Fibroblast of mammary gland (primary cell): ENCODE results near the gene PIAS1.
A peak's percentile ranks its signal among the peaks of the same experiment; 100 is the strongest.
"Not testable (repeated sequence)": the region's sequence is repeated elsewhere in the genome, so short reads cannot be mapped to it uniquely, and the experiment has no call there.

Experiments
- DNase-seq: peaks from one replicate; pipeline ENCODE4 v3.0.0-alpha.2; 2010; ENCODE audit warnings: low read depth
- H3K4me3 ChIP-seq: 2 replicates; pipeline ENCODE4 v1.5.1; 2011; ENCODE audit warnings: low read depth, mild to moderate bottlenecking, low read length, moderate library complexity; ENCODE audit not compliant: control insufficient read depth
- TF ChIP-seq, protein P1 (sequence below): conservative IDR thresholded peaks from 2 replicates; pipeline ENCODE4 v1.5.1; 2011; ENCODE audit warnings: low read depth, low read length, inconsistent platforms; ENCODE audit not compliant: control insufficient read depth, insufficient read depth

The PIAS1 gene

DNA sequence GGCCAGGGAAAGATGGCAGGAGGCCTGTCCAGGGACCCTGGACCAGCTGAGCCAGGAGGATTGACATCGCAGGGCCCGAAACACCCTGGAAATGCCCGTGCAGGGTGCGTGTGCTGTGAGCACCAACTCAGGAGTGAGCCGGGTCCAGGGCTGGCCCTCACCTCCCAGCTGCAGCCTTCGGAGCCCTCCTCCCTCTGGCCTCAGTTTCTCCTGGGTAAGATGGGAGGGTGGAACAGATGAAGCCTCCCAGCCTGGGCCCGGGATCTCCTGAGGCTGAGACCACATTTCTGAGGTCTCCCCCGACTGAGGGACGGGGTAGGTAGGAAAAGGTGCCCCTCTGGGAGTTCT lies 156.3 kb downstream of the PIAS1 start:
- TF ChIP-seq, protein P1, sequence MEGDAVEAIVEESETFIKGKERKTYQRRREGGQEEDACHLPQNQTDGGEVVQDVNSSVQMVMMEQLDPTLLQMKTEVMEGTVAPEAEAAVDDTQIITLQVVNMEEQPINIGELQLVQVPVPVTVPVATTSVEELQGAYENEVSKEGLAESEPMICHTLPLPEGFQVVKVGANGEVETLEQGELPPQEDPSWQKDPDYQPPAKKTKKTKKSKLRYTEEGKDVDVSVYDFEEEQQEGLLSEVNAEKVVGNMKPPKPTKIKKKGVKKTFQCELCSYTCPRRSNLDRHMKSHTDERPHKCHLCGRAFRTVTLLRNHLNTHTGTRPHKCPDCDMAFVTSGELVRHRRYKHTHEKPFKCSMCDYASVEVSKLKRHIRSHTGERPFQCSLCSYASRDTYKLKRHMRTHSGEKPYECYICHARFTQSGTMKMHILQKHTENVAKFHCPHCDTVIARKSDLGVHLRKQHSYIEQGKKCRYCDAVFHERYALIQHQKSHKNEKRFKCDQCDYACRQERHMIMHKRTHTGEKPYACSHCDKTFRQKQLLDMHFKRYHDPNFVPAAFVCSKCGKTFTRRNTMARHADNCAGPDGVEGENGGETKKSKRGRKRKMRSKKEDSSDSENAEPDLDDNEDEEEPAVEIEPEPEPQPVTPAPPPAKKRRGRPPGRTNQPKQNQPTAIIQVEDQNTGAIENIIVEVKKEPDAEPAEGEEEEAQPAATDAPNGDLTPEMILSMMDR: no peak
- DNase-seq: no peak
- H3K4me3 ChIP-seq: no peak overlapping the region

DNA sequence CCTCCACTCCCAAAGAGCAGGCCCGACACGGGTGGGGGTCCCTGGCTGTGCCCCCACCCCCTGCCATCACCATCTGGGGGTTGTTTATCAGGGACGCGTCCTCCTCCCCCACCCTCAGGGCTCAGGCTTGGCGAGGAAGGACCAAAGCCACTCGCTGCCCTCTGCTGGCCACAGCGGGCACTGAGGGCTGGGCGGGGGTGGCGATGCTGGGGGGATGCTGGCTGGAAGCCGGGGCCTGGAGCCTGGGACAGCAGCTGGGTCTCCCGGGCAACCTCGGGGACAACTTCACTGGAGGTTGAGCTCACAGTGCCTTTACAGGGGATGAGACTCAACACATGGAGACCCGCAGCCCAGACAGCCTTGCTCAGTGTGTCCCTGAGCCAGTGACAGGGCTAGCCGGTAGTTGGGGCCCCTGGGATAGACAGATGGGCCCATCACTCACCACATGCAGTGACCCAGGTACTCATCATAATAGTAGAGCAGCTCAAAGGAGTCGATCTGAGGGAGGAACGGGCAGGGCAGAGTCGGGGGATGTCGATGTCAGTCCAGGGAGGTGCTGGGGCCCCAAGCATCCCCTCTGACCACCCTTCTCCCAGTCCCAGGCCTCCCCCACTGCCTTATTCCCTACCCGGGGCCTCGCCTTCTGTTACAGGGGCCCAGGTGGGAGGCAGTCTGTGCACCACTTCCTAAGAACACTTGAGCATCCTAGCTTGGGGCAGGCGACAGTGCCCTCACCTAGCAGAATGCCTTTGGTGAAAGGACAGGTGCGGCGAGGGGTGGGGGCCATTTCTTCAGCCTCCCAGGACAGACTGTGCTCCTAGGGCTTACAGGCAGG lies 156.9 kb downstream of the PIAS1 start:
- TF ChIP-seq, protein P1: peak; percentile 69
- peak; percentile 42 for DNase-seq
- H3K4me3 ChIP-seq: no peak overlapping the region

DNA sequence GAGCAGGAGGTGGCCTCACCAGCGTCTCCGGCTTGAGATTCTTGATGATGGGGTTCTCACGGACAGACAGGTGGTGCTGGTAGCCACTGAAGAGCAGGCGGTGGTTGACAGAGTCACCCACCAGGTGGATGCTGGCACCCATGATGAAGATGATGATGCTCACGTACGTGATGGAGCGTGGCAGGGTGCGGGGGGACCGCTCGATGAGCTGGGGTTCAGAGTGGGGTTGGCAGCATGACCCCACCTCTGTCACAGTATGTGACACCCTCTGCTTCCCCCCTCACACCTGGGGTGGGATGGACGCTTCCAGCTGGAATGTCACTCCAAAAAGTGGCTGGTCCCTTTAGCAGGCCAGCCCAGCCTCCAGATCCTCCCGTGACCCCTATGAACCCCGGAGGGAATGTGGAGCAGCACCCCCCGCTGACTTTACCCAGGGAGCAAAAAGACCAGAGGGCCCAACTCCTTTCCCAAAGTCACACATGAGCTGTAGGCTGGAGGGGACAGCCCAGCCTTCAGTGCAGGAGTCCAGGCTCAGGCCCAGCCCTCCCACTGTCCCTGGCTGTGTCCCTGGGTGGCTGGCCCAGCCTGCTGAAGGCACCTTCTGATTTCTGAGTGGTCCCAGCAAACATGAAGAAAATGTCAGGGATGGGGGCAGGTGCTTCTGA lies 157.7 kb downstream of the PIAS1 start:
- no peak overlapping the region for H3K4me3 ChIP-seq
- DNase-seq: no peak
- TF ChIP-seq, protein P1: no peak

DNA sequence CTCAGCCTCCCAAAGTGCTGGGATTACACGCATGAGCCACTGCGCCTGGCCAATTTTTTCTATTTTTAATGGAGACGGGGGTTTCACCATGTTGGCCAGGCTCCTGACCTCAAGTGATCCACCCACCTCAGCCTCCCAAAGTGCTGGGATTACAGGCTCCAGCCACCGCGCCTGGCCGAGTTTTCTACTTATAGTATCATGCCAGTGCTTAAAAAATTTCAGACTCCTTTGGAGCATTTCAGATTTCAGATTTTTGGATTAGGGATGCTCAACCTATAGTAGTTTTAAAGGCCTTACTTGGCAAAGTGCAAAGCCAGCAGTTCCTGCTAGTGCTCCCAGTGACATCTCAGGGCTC lies 159.4 kb downstream of the PIAS1 start:
- not testable (repeated sequence) for DNase-seq, H3K4me3 ChIP-seq

DNA sequence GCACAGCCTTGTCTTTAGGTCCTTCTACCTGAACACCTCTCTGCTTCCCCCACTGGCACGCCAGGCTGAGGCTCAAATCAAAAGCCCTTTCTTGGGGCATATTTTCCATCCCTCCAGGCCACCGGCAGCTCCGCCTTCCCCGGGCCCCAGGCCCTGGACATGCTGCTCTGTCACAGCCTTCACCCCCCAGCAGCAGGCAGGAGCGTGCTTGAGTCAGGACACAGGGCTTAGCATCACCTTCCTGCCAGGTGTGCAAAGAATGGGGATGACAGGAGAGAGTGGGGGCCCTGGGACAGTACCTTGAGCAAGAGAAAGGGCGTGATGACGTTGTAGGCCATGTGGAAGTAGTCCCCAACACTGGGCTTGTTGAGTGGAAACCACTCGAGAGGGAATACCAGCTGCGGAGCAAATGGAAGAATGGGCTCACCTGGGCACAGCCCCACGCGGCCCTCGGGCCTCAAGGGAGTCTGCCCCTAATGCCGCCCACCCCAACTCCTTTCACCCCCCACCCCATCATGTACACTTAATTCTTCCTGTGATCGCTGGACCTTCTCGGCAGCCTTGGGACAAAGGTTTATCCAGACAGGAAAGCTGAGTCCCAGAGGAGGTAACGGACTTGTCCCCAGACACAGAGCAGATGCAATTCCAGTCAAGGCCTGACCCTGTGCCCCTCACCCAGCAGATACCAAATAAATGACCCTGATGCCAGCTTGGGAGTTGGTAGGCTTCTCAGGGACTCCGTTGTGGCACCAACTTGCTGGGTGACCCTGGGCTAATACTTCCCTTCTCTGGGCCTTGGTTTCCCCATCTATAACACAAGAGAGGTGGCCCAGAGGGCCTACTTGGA lies 160.1 kb downstream of the PIAS1 start:
- no peak for DNase-seq
- no peak overlapping the region for H3K4me3 ChIP-seq
- TF ChIP-seq, protein P1: no peak

DNA sequence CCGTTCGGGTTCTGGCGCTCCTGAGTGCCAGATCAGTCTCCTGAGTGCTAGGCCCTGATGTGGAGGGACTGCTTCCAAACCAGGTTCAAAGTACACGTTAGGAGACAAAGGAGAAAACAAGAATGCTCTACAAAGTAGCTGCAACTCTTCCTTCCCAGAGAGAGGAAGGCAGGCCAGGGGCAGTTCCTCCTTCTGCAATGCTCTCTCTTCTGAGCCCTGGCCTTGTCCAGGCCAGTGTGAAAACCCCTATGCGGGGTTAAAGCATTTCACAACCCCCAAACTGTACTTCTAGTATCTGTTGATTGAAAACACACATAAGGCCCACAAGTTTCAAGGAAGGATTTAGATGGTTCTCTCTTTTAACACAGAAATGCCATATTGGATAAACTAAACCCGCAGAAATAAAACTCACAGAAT lies 160.7 kb downstream of the PIAS1 start:
- H3K4me3 ChIP-seq: no peak overlapping the region
- TF ChIP-seq, protein P1: no peak
- DNase-seq: no peak

DNA sequence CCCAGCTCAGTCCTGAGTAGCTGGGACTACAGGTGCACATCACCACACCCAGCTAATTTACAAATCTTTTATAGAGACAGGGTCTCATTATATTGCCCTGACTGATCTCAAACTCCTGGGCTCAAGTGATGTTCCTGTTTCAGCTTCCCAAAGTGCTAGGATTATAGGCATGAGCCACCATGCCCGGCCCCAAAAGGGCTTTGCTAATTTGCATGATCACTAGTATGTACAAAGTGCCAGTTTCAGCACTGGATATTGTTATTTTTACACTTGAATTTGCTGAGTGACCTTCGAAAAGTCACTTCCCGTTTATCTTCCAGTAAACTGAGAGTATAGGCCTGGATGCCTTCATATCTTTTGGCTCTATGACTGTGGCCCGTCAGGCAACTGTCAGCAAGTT lies 163.2 kb downstream of the PIAS1 start:
- no peak overlapping the region for H3K4me3 ChIP-seq
- TF ChIP-seq, protein P1: no peak
- no peak for DNase-seq
